Uterus (tissue), 4 donors: ENCODE data around the gene AMY2B. TPM values are rescaled to one million over a fixed set of nuclear protein-coding genes. Genes with fewer than 3 reads are reported as not detected.
A peak's percentile ranks its signal among the peaks of the same experiment; 100 is the strongest.
"Not testable (repeated sequence)": the region's sequence is repeated elsewhere in the genome, so short reads cannot be mapped to it uniquely, and the experiment has no call there.

Experiments used
- DNase-seq, 2 donors: peaks; one replicate each; pipeline ENCODE4 v3.0.0-alpha.2; 2019 to 2020
- H3K27ac ChIP-seq, 2 donors: fragments of 200-600 bp; sonication (generic); 1 replicate in 1 of 2; 2 replicates in 1 of 2; pipeline ENCODE4 v1.5.1; 2016 to 2018
- H3K27me3 ChIP-seq, 2 donors: fragments of 200-600 bp; sonication (generic); one replicate each; pipeline ENCODE4 v1.5.1; 2018 to 2019; ENCODE audit warnings: control low read depth in 1 of 2
- H3K36me3 ChIP-seq, 2 donors: fragments of 200-600 bp; sonication (generic); one replicate each; pipeline ENCODE4 v1.5.1; 2019; ENCODE audit warnings: control low read depth in 1 of 2
- H3K4me1 ChIP-seq, 2 donors: fragments of 200-600 bp; sonication (generic); one replicate each; pipeline ENCODE4 v1.5.1; 2018 to 2019; ENCODE audit warnings: control low read depth in 1 of 2
- H3K4me3 ChIP-seq, 2 donors: fragments of 200-600 bp; sonication (generic); 1 replicate in 1 of 2; 2 replicates in 1 of 2; pipeline ENCODE4 v1.5.1; 2018 to 2019; ENCODE audit warnings: mild to moderate bottlenecking in 1 of 2
- H3K9me3 ChIP-seq, 2 donors: fragments of 200-600 bp; sonication (generic); one replicate each; pipeline ENCODE4 v1.5.1; 2019; ENCODE audit warnings: control low read depth in 1 of 2
- POLR2A ChIP-seq, 2 donors: fragments of 450-650 bp; IDR thresholded peaks; one replicate each; pipeline ENCODE4 v1.6.1; 2016; ENCODE audit warnings: antibody characterized with exemption in 2 of 2, mild to moderate bottlenecking in 1 of 2, moderate library complexity in 1 of 2
- intact Hi-C: fragments of 100-400 bp; cut with DNase I; formaldehyde crosslinking; loops from one replicate; pipeline ENCODE4 v1.15.1; 2023; ENCODE audit warnings: low total_unique reads
- total RNA-seq, 4 donors: library from RNA; depleted of rRNA in 3 of 4; stranded (reverse); fragments of >200 nt in 3 of 4; gene quantifications; one replicate each; pipeline versions ENCODE4 v1.1.0 to v1.2.4, GENCODE V29; 2014 to 2023
- TF ChIP-seq, protein P1 (sequence below), 4 experiments: fragments of 200-600 bp in 2 of 4; fragments of 450-650 bp in 2 of 4; sonication (generic) in 2 of 4; IDR thresholded peaks; one replicate each; pipeline ENCODE4 v1.5.1; 2016 to 2019; ENCODE audit warnings: antibody characterized with exemption in 4 of 4, mild to moderate bottlenecking in 2 of 4, moderate library complexity in 1 of 4
- donor health status: DM: yes; HTN: yes; CAD: no.

Gene AMY2B
- total RNA-seq, 4 donors from 2014 or later = 28.2 to 76.7 (median 41.1) TPM

DNA sequence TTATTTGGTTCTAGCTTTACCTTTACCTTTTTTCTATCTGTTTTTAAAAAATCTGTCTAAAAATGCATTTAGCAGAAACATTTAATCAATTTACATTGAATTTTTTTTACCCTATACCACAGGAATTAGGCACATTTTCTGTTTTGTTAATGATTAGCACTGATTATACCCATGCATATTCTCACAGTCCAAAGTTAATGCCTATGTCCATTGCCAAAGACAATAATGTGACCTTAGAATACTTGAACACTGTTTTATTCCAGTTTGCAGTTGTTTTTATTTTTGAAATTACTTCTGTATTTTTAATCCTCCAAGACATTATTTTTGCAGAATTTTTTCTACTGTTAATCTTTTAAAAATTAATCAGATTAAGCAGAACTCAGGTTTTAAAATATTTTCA is 11.0 kb upstream of the AMY2B start:
- Histone ChIP-seq H3K27ac (no peak overlapping the region), H3K36me3 (no peaks in the 10 kb centered on the region), H3K4me3 (no peak overlapping the region), H3K4me1 (no peaks in the 10 kb centered on the region), H3K27me3 (no peaks in the 10 kb centered on the region), H3K9me3 (no peaks in the 10 kb centered on the region)
- intact Hi-C loops = no loop called here
- DNase-seq = no peak
- no peak for TF ChIP-seq POLR2A (IDR thresholded peaks at IDR 0.05)
- TF ChIP-seq, protein P1, sequence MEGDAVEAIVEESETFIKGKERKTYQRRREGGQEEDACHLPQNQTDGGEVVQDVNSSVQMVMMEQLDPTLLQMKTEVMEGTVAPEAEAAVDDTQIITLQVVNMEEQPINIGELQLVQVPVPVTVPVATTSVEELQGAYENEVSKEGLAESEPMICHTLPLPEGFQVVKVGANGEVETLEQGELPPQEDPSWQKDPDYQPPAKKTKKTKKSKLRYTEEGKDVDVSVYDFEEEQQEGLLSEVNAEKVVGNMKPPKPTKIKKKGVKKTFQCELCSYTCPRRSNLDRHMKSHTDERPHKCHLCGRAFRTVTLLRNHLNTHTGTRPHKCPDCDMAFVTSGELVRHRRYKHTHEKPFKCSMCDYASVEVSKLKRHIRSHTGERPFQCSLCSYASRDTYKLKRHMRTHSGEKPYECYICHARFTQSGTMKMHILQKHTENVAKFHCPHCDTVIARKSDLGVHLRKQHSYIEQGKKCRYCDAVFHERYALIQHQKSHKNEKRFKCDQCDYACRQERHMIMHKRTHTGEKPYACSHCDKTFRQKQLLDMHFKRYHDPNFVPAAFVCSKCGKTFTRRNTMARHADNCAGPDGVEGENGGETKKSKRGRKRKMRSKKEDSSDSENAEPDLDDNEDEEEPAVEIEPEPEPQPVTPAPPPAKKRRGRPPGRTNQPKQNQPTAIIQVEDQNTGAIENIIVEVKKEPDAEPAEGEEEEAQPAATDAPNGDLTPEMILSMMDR (IDR thresholded peaks at IDR 0.05) = no peak

DNA sequence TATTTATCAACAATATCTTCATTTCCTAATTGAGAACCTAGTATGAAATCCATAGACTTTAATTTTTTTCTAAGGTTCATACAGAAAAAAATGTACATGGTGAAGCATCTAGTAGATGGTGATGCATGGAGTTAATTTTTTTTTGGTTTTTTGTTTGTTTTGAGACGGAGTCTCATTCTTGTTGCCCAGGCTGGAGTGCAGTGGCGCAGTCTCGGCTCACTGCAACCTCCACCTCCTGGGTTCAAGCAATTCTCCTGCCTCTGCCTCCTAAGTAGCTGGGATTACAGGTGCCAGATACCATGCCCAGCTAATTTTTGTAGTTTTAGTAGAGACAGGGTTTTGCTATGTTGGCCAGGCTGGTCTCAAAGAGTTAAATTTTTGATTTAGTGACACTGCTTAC is 10.3 kb upstream of the AMY2B start:
- intact Hi-C loops, H3K9me3 ChIP-seq, H3K36me3 ChIP-seq, H3K4me1 ChIP-seq, DNase-seq, H3K4me3 ChIP-seq, H3K27me3 ChIP-seq: not testable (repeated sequence)
- H3K27ac ChIP-seq = peak overlapping the region; percentile 33 to 61

DNA sequence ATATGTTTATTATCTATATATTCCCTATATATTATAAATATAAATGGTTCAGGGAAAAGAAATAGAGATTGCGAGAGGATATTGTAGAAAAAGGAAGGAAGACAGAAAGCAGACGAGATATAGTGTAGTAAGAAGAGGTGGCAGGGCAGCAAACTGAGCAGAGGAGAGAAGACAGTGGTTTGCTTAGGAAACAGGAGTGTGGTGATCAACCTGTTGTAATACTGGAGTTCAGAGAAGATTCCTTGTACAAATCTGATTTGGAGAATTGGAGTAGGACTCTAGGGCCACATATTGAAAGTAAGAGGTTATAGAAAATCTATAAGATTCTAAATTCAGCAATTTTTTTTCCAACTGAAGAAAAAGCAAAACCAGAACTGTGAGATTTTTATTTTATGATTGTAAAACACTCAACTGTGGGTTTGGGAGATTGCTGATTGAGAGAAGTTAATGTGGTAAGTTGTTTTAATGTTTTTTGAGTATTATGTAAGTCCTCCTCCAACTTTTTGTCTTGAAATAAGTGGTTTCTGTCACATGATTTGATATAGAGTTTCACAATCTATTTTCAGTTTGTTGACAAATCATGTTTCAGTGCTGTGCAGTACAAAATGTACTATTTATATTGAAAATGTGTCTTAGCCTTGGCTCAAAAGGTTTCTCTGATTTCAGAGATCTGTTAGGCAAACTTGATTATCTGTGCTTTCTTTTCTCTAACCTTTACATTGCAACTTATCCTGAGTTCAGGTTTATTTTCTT is 9.6 kb upstream of the AMY2B start:
- intact Hi-C loops = no loop called here

DNA sequence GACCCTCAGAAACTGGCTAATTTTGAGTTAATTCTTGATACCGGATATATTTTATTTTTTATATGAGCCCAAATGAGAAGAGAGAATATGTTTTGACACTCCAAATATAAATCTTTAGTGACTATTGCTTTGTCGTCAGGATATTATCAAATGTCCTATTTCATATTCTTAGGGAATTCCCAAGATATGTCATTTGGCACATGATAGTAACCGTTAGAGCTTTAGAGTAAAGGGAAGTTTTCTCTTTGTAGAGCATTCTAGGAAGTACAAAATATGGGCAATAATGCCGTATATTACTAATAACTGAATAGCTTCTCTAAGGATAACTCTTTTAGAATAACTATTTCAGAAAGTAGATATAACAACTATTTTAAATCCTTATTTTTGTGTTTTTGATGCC is 8.3 kb upstream of the AMY2B start:
- no peak for DNase-seq
- Histone ChIP-seq H3K27ac (peak overlapping the region; percentile 36 to 61), H3K9me3 (no peaks in the 10 kb centered on the region), H3K4me1 (no peaks in the 10 kb centered on the region), H3K36me3 (no peaks in the 10 kb centered on the region), H3K27me3 (no peaks in the 10 kb centered on the region), H3K4me3 (no peak overlapping the region)
- intact Hi-C loops = no loop called here
- TF ChIP-seq, protein P1 (IDR thresholded peaks at IDR 0.05) = no peak
- TF ChIP-seq POLR2A (IDR thresholded peaks at IDR 0.05) = no peak

More for the DNA sequence above, 9.6 kb upstream of the AMY2B start:
- TF ChIP-seq, protein P1 (IDR thresholded peaks at IDR 0.05) = no peak
- TF ChIP-seq POLR2A (IDR thresholded peaks at IDR 0.05) = no peak
- H3K27me3 ChIP-seq = no peaks in the 10 kb centered on the region
- H3K36me3 ChIP-seq = no peaks in the 10 kb centered on the region
- no peak for DNase-seq
- H3K9me3 ChIP-seq = no peaks in the 10 kb centered on the region
- H3K27ac ChIP-seq = peak overlapping the region; percentile 36 to 61
- H3K4me3 ChIP-seq = no peak overlapping the region
- no peaks in the 10 kb centered on the region for H3K4me1 ChIP-seq

DNA sequence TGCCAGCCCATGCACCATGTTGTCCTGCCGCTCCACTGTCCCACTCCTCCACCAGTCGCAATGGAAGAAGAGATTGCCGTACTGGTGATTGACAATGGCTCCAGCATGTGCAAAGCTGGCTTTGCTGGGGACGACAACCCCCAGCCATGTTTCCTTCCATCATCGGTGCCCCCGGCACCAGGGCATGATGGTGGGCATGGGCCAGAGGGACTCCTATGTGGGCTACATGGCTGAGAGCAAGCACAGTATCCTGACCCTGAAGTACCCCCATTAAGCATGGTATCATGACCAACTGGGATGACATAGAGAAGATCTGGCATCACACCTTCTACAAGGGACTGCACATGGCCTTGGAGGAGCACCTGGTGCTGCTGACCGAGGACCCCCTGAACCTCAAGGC is 1.9 kb upstream of the AMY2B start:
- no peaks in the 10 kb centered on the region for H3K27me3 ChIP-seq
- TF ChIP-seq, protein P1 (IDR thresholded peaks at IDR 0.05) = no peak
- TF ChIP-seq POLR2A (IDR thresholded peaks at IDR 0.05) = no peak
- H3K9me3 ChIP-seq = no peaks in the 10 kb centered on the region
- no peak overlapping the region for H3K27ac ChIP-seq
- no peaks in the 10 kb centered on the region for H3K36me3 ChIP-seq
- no peaks in the 10 kb centered on the region for H3K4me1 ChIP-seq
- intact Hi-C loops = no loop called here
- no peak for DNase-seq
- no peak overlapping the region for H3K4me3 ChIP-seq
